GM04503 (cell line): ENCODE results near the gene RNF215.
"Not testable (repeated sequence)": the region's sequence is repeated elsewhere in the genome, so short reads cannot be mapped to it uniquely, and the experiment has no call there.

ENCODE experiments used
- DNase-seq: peaks from one replicate; pipeline ENCODE4 v3.0.0-alpha.2; 2012; ENCODE audit warnings: low read depth

The RNF215 gene

DNA sequence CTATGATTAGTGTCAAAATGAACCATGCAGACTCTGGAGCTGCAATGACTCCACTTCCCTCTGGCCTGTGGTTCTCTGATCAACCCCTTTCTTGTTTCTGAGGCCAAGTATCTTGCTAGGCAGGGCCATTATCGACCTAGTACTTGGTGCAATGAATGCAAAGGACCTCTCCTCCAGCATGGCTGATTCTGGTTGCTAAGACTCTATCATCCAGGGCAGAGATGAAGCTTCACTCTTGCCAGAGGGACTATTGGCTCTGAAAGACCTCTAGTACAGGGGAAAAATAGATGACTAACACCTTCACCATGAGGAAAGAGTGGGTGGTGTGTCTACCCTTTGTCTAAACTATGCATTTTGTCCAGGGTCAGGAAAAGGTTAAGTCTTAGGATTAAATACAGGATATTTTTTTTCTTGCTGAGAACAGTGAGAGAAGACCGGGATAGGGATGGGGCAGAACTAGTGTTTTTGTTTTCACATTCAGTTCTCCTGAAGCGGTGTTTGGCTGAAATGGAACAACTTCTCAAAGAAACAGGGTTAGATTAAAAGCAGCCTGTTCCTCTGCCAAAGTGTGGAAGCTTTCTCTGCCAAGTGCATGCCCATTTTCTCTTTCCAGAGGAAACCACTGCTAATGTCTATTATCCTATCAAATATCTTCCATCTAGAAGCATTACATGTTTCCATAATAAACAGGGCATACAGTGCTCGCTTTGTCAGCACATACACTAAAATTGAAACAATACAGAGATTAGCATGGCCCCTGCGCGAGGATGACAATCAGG, 33.3 kb upstream of the RNF215 start:
- DNase-seq, result no peak

GRCh38 chr22:30416837-30417236, 29.6 kb upstream of the RNF215 start:
- no peak for DNase-seq

DNA sequence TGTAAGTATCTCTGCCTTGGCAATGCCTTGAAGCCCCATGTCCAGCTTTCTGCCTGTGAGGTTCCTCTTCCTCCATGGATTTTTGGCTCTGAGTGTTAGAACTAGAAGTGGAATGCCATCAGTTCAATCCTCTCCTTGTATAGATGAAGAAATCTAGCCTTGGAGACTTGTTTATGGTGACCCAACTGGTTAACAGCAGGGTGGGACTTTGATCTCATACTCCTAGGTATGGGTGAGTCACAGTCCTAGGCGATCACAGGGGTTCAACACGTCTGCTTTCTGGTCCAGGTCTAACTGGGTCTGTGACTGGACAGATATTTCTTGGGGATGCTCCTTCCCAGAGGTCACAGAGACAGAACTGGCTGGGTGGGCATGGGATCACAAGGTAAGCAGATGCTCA, 29.2 kb upstream of the RNF215 start:
- no peak for DNase-seq

- no peak for DNase-seq
Measured at GRCh38 chr22:30414525-30415047, 27.4 kb upstream of the RNF215 start.

DNA sequence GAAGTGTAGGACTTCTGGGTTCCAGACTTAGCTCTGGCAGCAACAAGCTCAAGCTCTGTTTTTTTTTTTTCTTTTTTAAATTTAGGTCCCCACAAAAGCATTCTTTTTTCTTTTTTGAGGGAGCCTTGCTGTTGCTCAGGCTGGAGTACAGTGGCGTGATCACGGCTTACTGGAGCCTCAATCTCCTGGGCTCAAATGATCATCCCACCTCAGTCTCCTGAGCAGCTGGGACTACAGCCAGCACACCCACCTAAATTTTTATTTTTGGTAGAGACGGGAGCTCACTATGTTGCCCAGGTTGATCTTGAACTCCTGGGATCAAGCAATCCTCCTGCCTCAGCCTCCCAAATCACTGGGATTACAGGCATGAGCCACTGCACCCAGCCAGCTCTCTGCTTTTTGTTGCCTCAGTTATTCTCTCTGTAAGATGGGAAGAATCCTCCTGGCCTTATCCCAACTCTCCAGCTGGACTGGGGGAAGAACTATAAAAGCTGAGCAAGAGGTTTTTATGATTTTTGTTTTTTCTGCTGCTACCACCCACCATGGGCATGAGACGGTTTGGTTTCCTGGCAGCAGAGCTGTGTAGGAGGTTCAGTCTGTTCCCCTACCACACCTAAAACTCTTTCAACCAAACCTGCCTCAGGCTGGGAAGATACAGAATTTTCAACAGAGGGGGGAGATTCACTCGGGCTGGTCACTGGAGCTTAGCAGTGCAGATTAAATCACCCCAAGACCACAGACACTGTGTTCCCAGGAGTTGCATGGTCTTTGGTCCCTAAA, 26.7 kb upstream of the RNF215 start:
- no peak for DNase-seq

DNA sequence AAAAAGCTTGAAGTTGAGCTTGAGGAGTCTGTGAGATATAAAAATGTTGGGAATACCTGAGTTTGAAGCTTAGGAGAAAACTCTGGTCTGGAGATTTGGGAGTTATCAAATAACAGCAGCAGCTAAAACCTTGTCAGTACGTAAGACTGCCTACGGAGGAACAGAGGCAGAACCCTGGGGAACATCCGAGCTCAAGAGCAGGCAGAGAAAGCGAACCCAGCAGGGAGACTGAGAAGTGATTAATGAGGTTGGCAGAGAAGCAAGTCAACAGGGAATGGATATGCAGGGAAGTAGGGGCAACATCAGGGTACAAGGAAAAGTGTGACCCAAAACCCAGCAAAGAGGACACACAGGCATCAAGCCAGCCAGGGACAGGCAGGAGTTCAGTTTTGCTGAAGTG, 25.8 kb upstream of the RNF215 start:
- DNase-seq, result no peak

DNA sequence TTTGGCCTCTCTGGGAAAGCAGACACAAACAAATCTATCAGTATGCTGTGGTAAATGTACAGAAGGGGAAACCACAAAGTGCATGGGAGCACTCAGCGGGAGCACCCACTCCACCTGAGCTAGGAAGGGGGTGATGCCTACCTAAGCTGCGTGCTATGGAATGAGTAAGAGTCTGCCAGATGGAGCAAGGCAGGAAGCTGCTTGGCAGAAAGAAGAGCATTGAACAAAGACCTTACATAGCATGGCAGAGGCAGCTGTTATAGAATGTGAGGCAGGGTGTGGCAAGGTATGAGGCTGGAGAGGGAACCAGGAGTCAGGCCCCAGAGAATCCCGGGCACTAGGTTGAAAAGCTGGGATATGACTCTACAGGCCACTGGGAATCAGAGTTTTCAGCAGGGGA, 24.6 kb upstream of the RNF215 start:
- DNase-seq, result no peak

DNA sequence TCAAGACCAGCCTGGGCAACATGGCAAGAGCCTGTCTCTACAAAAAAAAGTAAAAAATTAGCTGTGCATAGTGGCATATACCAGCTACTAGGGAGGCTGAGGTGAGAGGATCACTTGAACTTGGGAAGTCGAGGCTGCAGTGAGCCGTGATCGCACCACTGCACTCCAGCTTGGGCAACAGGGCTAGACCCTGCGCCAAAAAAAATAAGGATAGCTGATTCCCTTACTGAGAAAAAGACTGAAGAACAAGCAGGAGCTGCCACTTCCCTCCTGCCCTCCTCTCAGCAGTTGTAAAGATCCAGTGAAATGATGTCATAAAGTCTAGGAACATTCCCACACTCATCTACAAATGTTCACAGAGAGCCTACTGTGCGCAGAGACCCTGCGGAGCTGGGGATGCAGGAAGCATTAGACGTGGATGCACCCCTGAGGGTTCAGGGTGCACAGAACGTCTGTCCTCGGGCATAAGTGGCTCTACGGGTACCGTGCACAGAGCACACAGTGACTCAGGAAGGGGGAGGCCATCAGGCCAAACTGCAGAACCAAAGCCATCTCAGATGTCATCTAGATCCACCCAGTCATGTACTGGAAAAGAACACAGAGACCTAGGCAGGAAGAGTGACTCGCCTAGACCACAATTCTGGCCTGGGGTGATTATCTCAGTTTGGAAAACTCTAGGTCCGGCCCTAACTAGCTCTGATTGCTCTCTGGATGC, 21.3 kb upstream of the RNF215 start:
- no peak for DNase-seq

GRCh38 chr22:30406400-30406799, 19.2 kb upstream of the RNF215 start:
- DNase-seq, result no peak

DNA sequence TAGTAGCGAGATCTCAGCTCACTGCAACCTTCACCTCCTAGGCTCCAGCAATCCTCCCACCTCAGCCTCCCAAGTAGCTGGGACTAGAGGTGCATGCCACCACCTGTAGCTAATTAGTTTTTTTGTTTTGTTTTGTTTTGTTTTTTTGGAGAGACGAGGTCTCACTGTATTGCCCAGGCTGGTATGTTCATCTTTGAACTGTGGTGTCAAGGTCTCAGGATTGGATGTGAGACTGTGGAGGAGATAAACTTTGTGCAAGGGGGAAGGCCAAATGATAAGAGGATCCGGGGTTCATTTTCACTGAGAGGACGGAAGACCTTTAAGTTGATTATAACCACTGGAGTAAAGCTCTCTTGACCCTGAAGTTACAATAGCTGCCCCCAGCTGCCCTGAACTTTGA, 18.5 kb upstream of the RNF215 start:
- no peak for DNase-seq

DNA sequence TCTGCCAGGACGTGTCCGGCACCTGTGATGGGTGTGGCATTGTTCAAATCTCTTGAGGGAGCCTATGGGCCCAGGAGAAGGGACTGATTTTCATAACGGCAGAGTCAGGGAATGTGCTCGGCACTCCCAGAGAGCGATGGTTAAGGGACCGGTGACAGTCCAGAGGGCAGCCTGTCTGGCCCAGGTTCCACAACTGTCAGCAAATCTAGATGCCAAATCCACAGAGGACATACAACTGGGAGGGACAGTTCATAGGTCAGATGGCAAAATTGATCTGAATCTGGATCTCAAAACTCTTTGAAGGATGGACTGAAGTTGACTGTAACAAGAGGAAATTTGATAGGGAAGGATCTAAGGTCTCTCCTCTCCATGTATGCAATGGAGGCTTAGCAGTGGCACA, 17.1 kb upstream of the RNF215 start:
- no peak for DNase-seq

- not testable (repeated sequence) for DNase-seq
Measured at GRCh38 chr22:30402766-30403104, 15.5 kb upstream of the RNF215 start.

- no peak for DNase-seq
Measured at GRCh38 chr22:30402028-30402765, 15.0 kb upstream of the RNF215 start.

DNA sequence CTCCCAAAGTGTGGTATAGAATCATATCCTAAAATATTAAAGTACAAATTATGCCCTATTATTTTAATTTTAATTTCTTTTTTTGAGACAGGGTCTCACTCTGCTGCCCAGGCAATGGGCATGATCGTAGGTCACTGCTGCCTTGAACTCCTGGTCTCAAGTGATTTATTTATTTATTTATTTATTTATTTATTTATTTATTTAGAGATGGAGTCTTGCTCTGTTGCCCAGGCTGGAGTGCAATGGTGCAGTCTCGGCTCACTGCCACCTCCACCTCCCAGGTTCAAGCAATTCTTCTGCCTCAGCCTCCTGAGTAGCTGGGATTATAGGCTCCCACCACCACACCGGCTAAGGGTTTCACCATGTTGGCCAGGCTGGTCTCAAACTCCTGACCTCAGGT, 13.8 kb upstream of the RNF215 start:
- DNase-seq, result not testable (repeated sequence)

DNA sequence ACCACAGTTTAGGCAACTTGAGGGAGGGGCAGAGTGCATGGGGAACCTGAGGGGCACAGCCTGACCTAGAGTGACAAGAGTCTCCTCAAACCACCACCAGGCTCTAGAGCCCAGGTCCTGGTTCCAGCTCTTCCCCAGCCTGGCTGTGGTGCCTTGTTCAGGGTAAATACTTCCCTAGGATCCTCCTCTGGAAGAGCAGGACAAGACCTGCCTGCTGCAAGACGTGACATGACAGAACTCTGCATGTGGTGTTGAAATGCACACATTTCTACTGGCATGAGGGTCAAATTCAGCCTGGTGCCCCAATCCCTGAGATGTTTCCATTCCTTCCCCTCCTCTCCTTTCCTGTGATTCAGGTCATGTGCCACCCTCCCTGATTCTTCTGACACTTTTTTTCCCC, 12.9 kb upstream of the RNF215 start:
- no peak for DNase-seq

DNA sequence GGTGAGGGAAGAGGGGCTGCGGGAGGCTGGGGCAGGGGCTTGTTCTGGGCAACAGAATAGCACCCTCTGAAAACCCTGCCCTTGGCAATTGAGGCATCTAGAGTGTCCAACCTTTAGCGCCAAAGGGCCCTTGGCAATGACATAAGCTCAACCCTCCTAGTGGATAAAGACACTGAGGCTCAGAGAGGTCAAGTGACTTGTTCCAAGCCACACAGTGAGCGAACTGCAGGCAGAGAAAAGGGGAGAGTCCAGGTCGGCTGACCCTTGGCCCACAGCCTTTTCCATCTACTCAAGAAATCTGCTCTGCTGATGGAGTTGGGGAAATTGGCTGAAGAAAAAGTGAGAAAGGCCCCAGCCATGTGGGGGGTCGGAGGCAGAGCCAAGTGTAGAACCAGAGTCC, 12.5 kb upstream of the RNF215 start:
- no peak for DNase-seq

GRCh38 chr22:30398685-30399680, 11.8 kb upstream of the RNF215 start:
- DNase-seq, result no peak

DNA sequence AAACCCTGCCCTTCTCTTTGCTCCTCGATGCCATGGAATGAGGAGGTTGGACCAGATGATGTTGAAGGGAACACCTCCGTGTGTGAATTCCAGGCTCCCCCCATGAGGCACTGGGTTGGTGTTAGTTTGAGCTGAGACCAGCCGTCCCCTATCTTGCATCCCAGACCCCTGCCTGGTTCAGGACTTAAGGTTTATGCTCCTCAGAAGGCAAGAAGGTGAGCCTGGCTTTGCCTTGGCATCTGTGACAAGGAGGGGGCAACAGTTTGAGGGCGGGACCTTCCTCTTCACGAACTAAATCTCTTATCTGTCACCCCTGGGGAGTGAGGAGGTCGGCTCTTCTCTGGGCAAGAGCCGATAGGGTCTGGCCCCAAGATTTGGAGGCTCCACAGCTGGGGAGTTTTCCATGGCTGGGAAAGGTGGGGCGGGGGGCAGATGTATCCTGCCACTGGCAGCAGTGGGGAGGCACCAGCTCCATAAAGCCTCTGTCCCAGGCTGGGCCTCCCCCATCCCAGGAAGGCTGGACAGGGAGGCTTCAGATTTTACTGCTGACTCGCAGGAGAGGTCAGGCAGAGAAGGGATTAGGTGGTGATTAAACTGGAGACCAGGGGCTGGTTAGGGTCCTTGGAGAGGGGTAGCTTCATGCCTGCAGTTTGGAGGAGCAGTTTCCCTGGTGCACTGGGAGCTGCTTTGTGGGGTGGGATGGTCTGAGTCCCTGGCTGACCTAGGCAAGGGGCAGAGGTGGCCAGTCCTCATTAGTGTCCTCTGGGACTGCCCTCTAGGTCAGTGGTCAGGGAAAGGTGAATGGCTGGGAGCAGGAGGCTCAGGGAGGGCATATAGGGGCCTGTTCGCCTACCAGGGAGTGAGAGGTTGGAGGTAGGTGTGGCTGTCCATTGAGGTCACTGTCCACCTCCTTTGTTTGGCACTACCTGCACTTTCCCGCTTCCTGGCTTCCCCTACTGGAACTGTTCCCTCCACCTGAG, 10.7 kb upstream of the RNF215 start:
- no peak for DNase-seq

DNA sequence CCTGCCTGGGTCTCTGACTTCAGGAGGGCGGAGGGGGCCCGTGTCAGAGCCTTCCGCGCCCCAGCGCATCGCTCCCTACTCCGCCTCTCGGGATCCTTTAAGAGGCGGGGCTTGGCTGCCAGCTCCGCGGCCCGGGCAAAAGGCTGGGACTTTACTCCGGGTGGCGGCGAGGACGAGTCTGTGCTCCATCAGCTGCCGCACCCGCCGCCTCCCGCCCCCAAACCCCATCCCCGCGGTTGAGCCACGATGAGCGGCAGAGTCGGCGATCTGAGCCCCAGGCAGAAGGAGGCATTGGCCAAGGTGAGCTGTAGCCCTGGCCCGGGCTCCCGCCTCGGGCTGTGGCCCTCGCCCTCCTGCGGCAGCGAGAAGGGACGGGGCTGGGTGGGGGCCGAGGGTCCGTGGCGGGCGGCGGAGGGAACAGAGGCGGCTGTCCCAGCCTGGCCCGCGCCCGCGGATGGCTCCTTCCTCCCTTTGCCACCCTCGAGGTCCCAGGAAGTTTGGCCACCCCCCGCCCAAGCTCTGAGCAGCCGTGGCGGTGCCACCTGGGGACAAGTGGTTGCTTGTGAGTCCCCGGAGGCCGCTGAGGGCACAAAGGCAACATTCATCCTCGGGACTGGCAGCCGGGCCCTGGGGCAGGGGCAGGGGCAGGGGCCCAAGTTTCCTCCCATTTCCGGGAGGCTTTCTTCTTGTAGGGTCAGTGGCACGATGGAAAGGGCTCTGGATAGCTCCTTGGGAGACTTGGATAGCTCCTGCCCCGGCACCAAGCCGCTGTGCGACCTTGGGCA, 9.9 kb upstream of the RNF215 start, which contains the start of gene SEC14L2:
TSS of gene SEC14L2 (plus strand) at position 148 of the 785 bp plus-strand sequence. CDS start at position 247, 99 bp downstream.
- DNase-seq, result no peak
